ENCODE data around the gene PREP. TPM values are rescaled to one million over a fixed set of nuclear protein-coding genes. Genes with fewer than 3 reads are reported as not detected.

Gene PREP
- polyA plus RNA-seq (2013, experiment 1 of 2) = 20.2 TPM
- polyA plus RNA-seq (2013, experiment 2 of 2) = 19.3 TPM

DNA sequence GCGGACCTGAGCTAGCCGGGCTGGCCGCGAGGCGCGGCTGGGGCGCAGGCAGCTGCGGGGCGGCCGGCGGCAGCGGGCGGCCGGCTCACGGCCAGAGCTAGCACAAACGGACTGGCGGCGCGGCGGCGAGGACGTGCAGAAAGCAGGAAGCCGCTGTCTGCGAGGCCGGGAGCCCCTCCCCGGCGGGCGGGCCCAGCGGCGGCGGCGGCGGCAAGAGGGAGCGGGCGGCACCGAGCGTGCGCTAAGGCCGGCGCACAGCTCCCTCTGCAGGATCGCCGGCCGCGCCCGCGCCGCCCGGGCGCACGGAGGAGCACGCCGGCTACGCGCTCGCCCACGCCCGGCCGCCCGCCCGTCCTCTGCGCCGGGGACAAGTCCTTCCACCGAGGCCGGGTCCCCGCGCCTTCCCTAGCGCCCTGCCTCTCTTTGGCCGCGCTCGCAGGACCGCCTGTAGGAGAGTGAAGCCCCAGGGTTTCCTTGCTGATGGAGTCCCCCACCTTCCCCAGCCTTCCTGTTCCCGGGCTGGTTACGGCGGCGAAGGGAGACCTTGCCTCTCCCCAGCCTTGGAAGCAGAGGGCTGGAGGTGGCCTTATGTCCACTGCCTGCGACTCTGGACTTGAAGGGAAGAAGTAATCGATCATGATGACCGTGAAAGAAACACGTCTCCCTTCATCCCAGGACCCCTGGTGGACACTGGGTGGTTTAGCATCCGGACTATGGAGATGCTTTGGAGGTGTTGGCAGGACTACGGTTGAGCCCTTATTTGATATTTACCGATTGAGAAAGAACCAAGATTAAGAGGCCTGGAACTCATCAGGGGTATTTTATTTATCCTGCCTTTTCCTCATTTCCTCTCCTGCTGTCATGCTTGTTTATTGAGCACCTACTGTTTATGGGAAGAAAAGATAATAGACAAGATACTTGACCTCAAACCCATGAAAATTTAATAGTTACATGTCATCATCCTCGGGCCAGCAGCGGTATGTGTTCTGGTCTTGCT, at the start of gene PREP:
Gene PREP (minus strand): TSS at position 144 of the 997 bp plus-strand sequence. CDS start 191 bp downstream, outside the sequence.
- WGBS, 2 donors (ENCODE audit: extremely low coverage in 2 of 2, insufficient read length in 2 of 2, insufficient replicate concordance in 1 of 2) = no CpG with 5 or more reads among the region's 84 CpGs
- Histone ChIP-seq H3K4me3 (ENCODE audit: low read length in 2 of 2) (peak within 1 kb of the TSS; percentile 86 to 97), H2AFZ (ENCODE audit: low read length) (peak within 1 kb of the TSS; percentile 98), H3K18ac (ENCODE audit: low read length) (peak within 1 kb of the TSS; percentile 85), H2BK5ac (ENCODE audit: low read length) (no peak within 1 kb of the TSS), H3K36me3 (replicated peaks in 1 of 2; ENCODE audit: control insufficient read depth in 2 of 2, insufficient read depth in 2 of 2, low read length in 2 of 2) (no peaks in the 10 kb centered on the region), H4K91ac (ENCODE audit: low read depth, low read length, poor library complexity) (no peak within 1 kb of the TSS), H3K9ac (ENCODE audit: low read depth, low read length, poor library complexity) (peak within 1 kb of the TSS; percentile 87), H3K4me2 (ENCODE audit: insufficient read depth, low read length, poor library complexity, severe bottlenecking) (peak within 1 kb of the TSS; percentile 69), H3K4ac (ENCODE audit: low read length) (no peak within 1 kb of the TSS), H3K27ac (replicated peaks; ENCODE audit: low read length) (peak within 1 kb of the TSS; percentile 19), H4K8ac (ENCODE audit: low read depth, low read length) (no peak within 1 kb of the TSS), H2BK12ac (ENCODE audit: low read length) (peak within 1 kb of the TSS; percentile 79), H2AK5ac (ENCODE audit: low read depth, low read length) (no peak within 1 kb of the TSS), H3K27me3 (ENCODE audit: control insufficient read depth in 3 of 3, insufficient read depth in 3 of 3, low read depth in 1 of 3, low read length in 3 of 3) (peaks cover 0 to 8% (median 8%) of the 10 kb centered on the region in 3 experiments), H3K79me1 (ENCODE audit: low read depth, low read length) (peaks cover 2% of the 10 kb centered on the region), H3K23ac (ENCODE audit: low read depth, low read length, poor library complexity) (peak within 1 kb of the TSS; percentile 92), H3K14ac (ENCODE audit: low read length) (peak within 1 kb of the TSS; percentile 50), H2BK15ac (ENCODE audit: low read length) (peak within 1 kb of the TSS; percentile 68), H3K4me1 (ENCODE audit: control insufficient read depth in 2 of 2, insufficient read depth in 1 of 2, low read depth in 1 of 2, low read length in 2 of 2) (peaks cover 4 to 13% of the 10 kb centered on the region in 2 donors), H3K9me3 (replicated peaks in 1 of 2; ENCODE audit: control insufficient read depth in 2 of 2, insufficient read depth in 1 of 2, low read depth in 1 of 2, low read length in 2 of 2) (no peaks in the 10 kb centered on the region), H2BK120ac (ENCODE audit: low read depth, low read length) (no peak within 1 kb of the TSS)
- DNase-seq (ENCODE audit: low spot score) = peak; percentile 75

DNA sequence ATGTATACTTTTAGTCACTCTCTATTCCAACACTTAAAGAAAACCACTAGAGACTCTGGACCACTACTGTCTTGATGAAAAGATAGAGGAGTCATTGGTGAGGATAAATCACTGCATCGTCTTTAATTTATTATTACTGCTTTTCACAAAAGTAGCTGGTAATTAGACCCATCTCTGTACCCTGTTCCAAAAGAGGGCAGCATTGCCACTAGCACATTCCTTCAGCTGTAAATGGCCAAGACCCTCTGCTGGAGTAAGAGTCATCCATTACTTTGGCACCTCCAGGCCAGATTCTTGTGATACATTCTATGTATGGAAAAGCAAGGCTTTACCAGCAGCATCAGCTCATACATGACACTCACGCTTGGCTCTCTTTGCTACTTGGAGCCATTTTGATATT, 49.5 kb upstream of the PREP start:
- H2AFZ ChIP-seq (ENCODE audit: low read length) = no peak overlapping the region
- no peak for DNase-seq (ENCODE audit: low spot score)
- H3K4me2 ChIP-seq (ENCODE audit: insufficient read depth, low read length, poor library complexity, severe bottlenecking) = no peak overlapping the region
- no peak overlapping the region for H3K4ac ChIP-seq (ENCODE audit: low read length)
- H3K14ac ChIP-seq (ENCODE audit: low read length) = no peak overlapping the region
- H2BK120ac ChIP-seq (ENCODE audit: low read depth, low read length) = no peak overlapping the region
- no peak overlapping the region for H2BK15ac ChIP-seq (ENCODE audit: low read length)
- no peak overlapping the region for H3K18ac ChIP-seq (ENCODE audit: low read length)
- H3K9ac ChIP-seq (ENCODE audit: low read depth, low read length, poor library complexity) = no peak overlapping the region
- no peak overlapping the region for H2BK5ac ChIP-seq (ENCODE audit: low read length)
- H3K4me3 ChIP-seq (ENCODE audit: low read length in 2 of 2) = no peak overlapping the region
- no peaks in the 10 kb centered on the region for H3K36me3 ChIP-seq (replicated peaks in 1 of 2; ENCODE audit: control insufficient read depth in 2 of 2, insufficient read depth in 2 of 2, low read length in 2 of 2)
- no peak overlapping the region for H3K23ac ChIP-seq (ENCODE audit: low read depth, low read length, poor library complexity)
- H2AK5ac ChIP-seq (ENCODE audit: low read depth, low read length) = no peak overlapping the region
- no peaks in the 10 kb centered on the region for H3K9me3 ChIP-seq (replicated peaks in 1 of 2; ENCODE audit: control insufficient read depth in 2 of 2, insufficient read depth in 1 of 2, low read depth in 1 of 2, low read length in 2 of 2)
- WGBS, 2 donors (ENCODE audit: extremely low coverage in 2 of 2, insufficient read length in 2 of 2, insufficient replicate concordance in 1 of 2) = no CpG with 5 or more reads among the region's 2 CpGs
- H4K8ac ChIP-seq (ENCODE audit: low read depth, low read length) = no peak overlapping the region
- H3K79me1 ChIP-seq (ENCODE audit: low read depth, low read length) = no peaks in the 10 kb centered on the region
- peaks cover 4 to 21% of the 10 kb centered on the region in 2 donors for H3K4me1 ChIP-seq (ENCODE audit: control insufficient read depth in 2 of 2, insufficient read depth in 1 of 2, low read depth in 1 of 2, low read length in 2 of 2)
- no peaks in the 10 kb centered on the region for H3K27me3 ChIP-seq (ENCODE audit: control insufficient read depth in 3 of 3, insufficient read depth in 3 of 3, low read depth in 1 of 3, low read length in 3 of 3)
- H2BK12ac ChIP-seq (ENCODE audit: low read length) = no peak overlapping the region
- no peak overlapping the region for H3K27ac ChIP-seq (replicated peaks; ENCODE audit: low read length)
- no peak overlapping the region for H4K91ac ChIP-seq (ENCODE audit: low read depth, low read length, poor library complexity)

DNA sequence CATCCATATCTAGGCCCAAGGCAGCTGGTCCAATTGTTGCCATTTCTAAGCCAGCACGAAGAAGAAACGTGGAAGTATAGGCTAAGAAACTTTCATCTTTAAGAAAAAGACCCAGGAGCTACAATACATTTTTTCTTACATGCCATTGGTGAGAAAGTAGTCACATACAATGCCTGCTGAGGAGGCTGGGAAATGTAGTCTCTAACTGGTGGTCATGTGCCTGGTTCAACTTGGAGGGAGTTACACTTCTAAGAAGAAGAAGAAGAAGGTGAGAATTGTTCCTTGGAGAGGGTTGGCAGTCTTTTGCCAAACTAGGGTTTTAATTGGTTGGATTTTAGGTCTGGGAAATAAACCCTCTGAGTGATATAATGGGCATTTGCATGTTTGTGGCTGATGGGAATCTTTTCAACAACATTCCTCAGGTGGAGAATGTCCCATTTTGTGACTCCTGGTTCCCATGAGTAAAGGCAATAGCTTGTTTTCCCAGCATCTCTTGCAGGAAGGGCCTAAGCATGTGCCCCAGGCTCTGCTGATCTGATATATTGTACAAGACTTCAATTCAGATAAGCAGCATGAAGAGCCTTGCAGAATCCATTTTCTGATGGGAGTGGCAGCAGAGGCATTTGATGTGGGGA, 47.0 kb upstream of the PREP start:
- H3K4me1 ChIP-seq (ENCODE audit: control insufficient read depth in 2 of 2, insufficient read depth in 1 of 2, low read depth in 1 of 2, low read length in 2 of 2) = peaks cover 2 to 22% of the 10 kb centered on the region in 2 donors
- no peak overlapping the region for H3K27ac ChIP-seq (replicated peaks; ENCODE audit: low read length)
- no CpG with 5 or more reads among the region's 2 CpGs for WGBS, 2 donors (ENCODE audit: extremely low coverage in 2 of 2, insufficient read length in 2 of 2, insufficient replicate concordance in 1 of 2)
- no peak overlapping the region for H3K4me3 ChIP-seq (ENCODE audit: low read length in 2 of 2)
- no peak overlapping the region for H4K91ac ChIP-seq (ENCODE audit: low read depth, low read length, poor library complexity)
- no peak overlapping the region for H3K4ac ChIP-seq (ENCODE audit: low read length)
- DNase-seq (ENCODE audit: low spot score) = no peak
- H3K4me2 ChIP-seq (ENCODE audit: insufficient read depth, low read length, poor library complexity, severe bottlenecking) = no peak overlapping the region
- no peak overlapping the region for H2BK15ac ChIP-seq (ENCODE audit: low read length)
- no peak overlapping the region for H2BK12ac ChIP-seq (ENCODE audit: low read length)
- no peak overlapping the region for H3K9ac ChIP-seq (ENCODE audit: low read depth, low read length, poor library complexity)
- no peak overlapping the region for H3K23ac ChIP-seq (ENCODE audit: low read depth, low read length, poor library complexity)
- H3K27me3 ChIP-seq (ENCODE audit: control insufficient read depth in 3 of 3, insufficient read depth in 3 of 3, low read depth in 1 of 3, low read length in 3 of 3) = no peaks in the 10 kb centered on the region
- no peaks in the 10 kb centered on the region for H3K9me3 ChIP-seq (replicated peaks in 1 of 2; ENCODE audit: control insufficient read depth in 2 of 2, insufficient read depth in 1 of 2, low read depth in 1 of 2, low read length in 2 of 2)
- H3K36me3 ChIP-seq (replicated peaks in 1 of 2; ENCODE audit: control insufficient read depth in 2 of 2, insufficient read depth in 2 of 2, low read length in 2 of 2) = no peaks in the 10 kb centered on the region
- no peak overlapping the region for H2BK5ac ChIP-seq (ENCODE audit: low read length)
- H3K14ac ChIP-seq (ENCODE audit: low read length) = no peak overlapping the region
- H2AK5ac ChIP-seq (ENCODE audit: low read depth, low read length) = no peak overlapping the region
- H3K79me1 ChIP-seq (ENCODE audit: low read depth, low read length) = no peaks in the 10 kb centered on the region
- H3K18ac ChIP-seq (ENCODE audit: low read length) = no peak overlapping the region
- no peak overlapping the region for H4K8ac ChIP-seq (ENCODE audit: low read depth, low read length)
- no peak overlapping the region for H2AFZ ChIP-seq (ENCODE audit: low read length)
- H2BK120ac ChIP-seq (ENCODE audit: low read depth, low read length) = no peak overlapping the region

- Histone ChIP-seq H3K18ac (ENCODE audit: low read length) (no peak overlapping the region), H4K91ac (ENCODE audit: low read depth, low read length, poor library complexity) (no peak overlapping the region), H2AK5ac (ENCODE audit: low read depth, low read length) (no peak overlapping the region), H3K4me1 (ENCODE audit: control insufficient read depth in 2 of 2, insufficient read depth in 1 of 2, low read depth in 1 of 2, low read length in 2 of 2) (peaks cover 0 to 3% of the 10 kb centered on the region in 2 donors), H2BK12ac (ENCODE audit: low read length) (no peak overlapping the region), H3K4me3 (ENCODE audit: low read length in 2 of 2) (no peak overlapping the region), H3K27me3 (ENCODE audit: control insufficient read depth in 3 of 3, insufficient read depth in 3 of 3, low read depth in 1 of 3, low read length in 3 of 3) (no peaks in the 10 kb centered on the region), H3K9ac (ENCODE audit: low read depth, low read length, poor library complexity) (no peak overlapping the region), H3K79me1 (ENCODE audit: low read depth, low read length) (no peaks in the 10 kb centered on the region), H3K23ac (ENCODE audit: low read depth, low read length, poor library complexity) (no peak overlapping the region), H2AFZ (ENCODE audit: low read length) (no peak overlapping the region), H2BK15ac (ENCODE audit: low read length) (no peak overlapping the region), H3K36me3 (replicated peaks in 1 of 2; ENCODE audit: control insufficient read depth in 2 of 2, insufficient read depth in 2 of 2, low read length in 2 of 2) (no peaks in the 10 kb centered on the region), H3K27ac (replicated peaks; ENCODE audit: low read length) (no peak overlapping the region), H4K8ac (ENCODE audit: low read depth, low read length) (no peak overlapping the region), H3K9me3 (replicated peaks in 1 of 2; ENCODE audit: control insufficient read depth in 2 of 2, insufficient read depth in 1 of 2, low read depth in 1 of 2, low read length in 2 of 2) (no peaks in the 10 kb centered on the region), H2BK5ac (ENCODE audit: low read length) (no peak overlapping the region), H3K14ac (ENCODE audit: low read length) (no peak overlapping the region), H3K4ac (ENCODE audit: low read length) (no peak overlapping the region), H2BK120ac (ENCODE audit: low read depth, low read length) (no peak overlapping the region), H3K4me2 (ENCODE audit: insufficient read depth, low read length, poor library complexity, severe bottlenecking) (no peak overlapping the region)
- no CpG with 5 or more reads among the region's 1 CpG for WGBS, 2 donors (ENCODE audit: extremely low coverage in 2 of 2, insufficient read length in 2 of 2, insufficient replicate concordance in 1 of 2)
- no peak for DNase-seq (ENCODE audit: low spot score)
Measured at GRCh38 chr6:105445481-105445880, 42.6 kb upstream of the PREP start.
